Measurements from ENCODE around the gene SLC38A6. TPM values are rescaled to one million over a fixed set of nuclear protein-coding genes. Genes with fewer than 3 reads are reported as not detected.

The SLC38A6 gene
- total RNA-seq, 2 donors from 2014 or later: 9.9 to 18.2 TPM

DNA sequence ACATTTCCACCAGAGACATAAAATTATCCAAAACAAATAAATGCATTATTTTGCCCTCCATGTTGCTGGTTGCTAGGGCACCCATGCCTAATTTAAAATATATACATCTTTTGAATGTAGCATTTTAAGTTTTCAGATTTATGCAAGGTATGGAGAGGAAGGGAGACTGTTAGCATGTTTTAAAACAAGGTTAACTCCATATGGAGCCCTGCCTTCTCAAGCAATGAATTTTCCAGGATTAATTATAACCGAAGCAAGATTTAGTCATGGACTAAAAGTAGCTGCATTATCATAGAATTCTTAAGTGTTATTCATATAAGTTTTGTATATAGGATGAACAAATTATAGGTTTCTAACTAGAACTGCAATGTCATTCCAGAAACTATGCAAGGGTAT lies 37.4 kb upstream of the SLC38A6 start:
- 100% methylated on average over 1 of the region's 1 CpG; no CpG with 5 or more reads in 1 of the 2 experiments for WGBS, 2 experiments (ENCODE audit: insufficient coverage in 1 of 2, insufficient read length in 1 of 2)

GRCh38 chr14:60944204-60944603 lies 36.8 kb upstream of the SLC38A6 start:
- no peak overlapping the region for H3K4me3 Mint-ChIP-seq
- peak overlapping the region; percentile 62 for H3K27ac Mint-ChIP-seq
- H3K27me3 Mint-ChIP-seq (ENCODE audit: insufficient read depth): no peaks in the 10 kb centered on the region
- Histone ChIP-seq H3K36me3 (ENCODE audit: control insufficient read depth, insufficient read depth, low read length) (no peaks in the 10 kb centered on the region), H3K9me3 (ENCODE audit: control insufficient read depth, low read length) (no peaks in the 10 kb centered on the region), H3K4me3 (ENCODE audit: low read length) (no peak overlapping the region), H3K27ac (ENCODE audit: low read depth, low read length) (no peak overlapping the region), H3K4me1 (ENCODE audit: control insufficient read depth, insufficient read depth, low read length) (no peaks in the 10 kb centered on the region), H3K27me3 (ENCODE audit: control insufficient read depth, insufficient read depth, low read length, poor library complexity, severe bottlenecking) (no peaks in the 10 kb centered on the region), H3K9ac (ENCODE audit: extremely low read depth, low read length, poor library complexity, severe bottlenecking) (no peak overlapping the region)
- TF ChIP-seq, protein P1, sequence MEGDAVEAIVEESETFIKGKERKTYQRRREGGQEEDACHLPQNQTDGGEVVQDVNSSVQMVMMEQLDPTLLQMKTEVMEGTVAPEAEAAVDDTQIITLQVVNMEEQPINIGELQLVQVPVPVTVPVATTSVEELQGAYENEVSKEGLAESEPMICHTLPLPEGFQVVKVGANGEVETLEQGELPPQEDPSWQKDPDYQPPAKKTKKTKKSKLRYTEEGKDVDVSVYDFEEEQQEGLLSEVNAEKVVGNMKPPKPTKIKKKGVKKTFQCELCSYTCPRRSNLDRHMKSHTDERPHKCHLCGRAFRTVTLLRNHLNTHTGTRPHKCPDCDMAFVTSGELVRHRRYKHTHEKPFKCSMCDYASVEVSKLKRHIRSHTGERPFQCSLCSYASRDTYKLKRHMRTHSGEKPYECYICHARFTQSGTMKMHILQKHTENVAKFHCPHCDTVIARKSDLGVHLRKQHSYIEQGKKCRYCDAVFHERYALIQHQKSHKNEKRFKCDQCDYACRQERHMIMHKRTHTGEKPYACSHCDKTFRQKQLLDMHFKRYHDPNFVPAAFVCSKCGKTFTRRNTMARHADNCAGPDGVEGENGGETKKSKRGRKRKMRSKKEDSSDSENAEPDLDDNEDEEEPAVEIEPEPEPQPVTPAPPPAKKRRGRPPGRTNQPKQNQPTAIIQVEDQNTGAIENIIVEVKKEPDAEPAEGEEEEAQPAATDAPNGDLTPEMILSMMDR (conservative IDR thresholded peaks at IDR 0.05): no peak
- no peak for DNase-seq
- no peaks in the 10 kb centered on the region for H3K36me3 Mint-ChIP-seq (ENCODE audit: low read depth)
- 77% methylated on average over 3 of the region's 4 CpGs; no CpG with 5 or more reads in 1 of the 2 experiments for WGBS, 2 experiments (ENCODE audit: insufficient coverage in 1 of 2, insufficient read length in 1 of 2)
- H3K9me3 Mint-ChIP-seq: no peaks in the 10 kb centered on the region
- peaks cover 10% of the 10 kb centered on the region for H3K4me1 Mint-ChIP-seq

More for the DNA sequence above, 37.4 kb upstream of the SLC38A6 start:
- Histone ChIP-seq H3K27me3 (ENCODE audit: control insufficient read depth, insufficient read depth, low read length, poor library complexity, severe bottlenecking) (no peaks in the 10 kb centered on the region), H3K9ac (ENCODE audit: extremely low read depth, low read length, poor library complexity, severe bottlenecking) (no peak overlapping the region), H3K9me3 (ENCODE audit: control insufficient read depth, low read length) (no peaks in the 10 kb centered on the region), H3K4me3 (ENCODE audit: low read length) (no peak overlapping the region), H3K36me3 (ENCODE audit: control insufficient read depth, insufficient read depth, low read length) (no peaks in the 10 kb centered on the region), H3K27ac (ENCODE audit: low read depth, low read length) (no peak overlapping the region), H3K4me1 (ENCODE audit: control insufficient read depth, insufficient read depth, low read length) (no peaks in the 10 kb centered on the region)
- Mint-ChIP-seq H3K27ac (no peak overlapping the region), H3K4me3 (no peak overlapping the region), H3K36me3 (ENCODE audit: low read depth) (no peaks in the 10 kb centered on the region), H3K9me3 (no peaks in the 10 kb centered on the region), H3K4me1 (peaks cover 10% of the 10 kb centered on the region), H3K27me3 (ENCODE audit: insufficient read depth) (no peaks in the 10 kb centered on the region)
- DNase-seq: no peak
- TF ChIP-seq, protein P1 (conservative IDR thresholded peaks at IDR 0.05): no peak

DNA sequence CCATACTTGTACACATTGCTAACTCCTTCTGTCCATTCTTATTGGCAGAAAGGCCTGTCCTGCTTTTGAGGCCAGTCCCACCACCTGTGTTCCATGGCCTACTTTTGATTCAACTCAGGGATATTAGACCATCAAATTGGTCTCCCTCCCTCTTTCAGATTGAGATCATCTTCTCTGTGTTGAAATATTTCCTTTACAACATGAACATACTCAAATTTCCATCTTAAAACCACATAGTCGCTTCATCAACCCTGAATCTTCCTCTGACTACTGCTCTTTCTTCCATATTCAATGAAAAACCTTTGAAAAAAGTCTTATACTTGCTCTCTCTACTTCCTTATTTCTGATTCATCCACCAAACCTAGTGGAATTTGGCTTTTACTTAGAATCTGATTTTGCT lies 35.1 kb upstream of the SLC38A6 start:
- Histone ChIP-seq H3K36me3 (ENCODE audit: control insufficient read depth, insufficient read depth, low read length) (no peaks in the 10 kb centered on the region), H3K4me3 (ENCODE audit: low read length) (no peak overlapping the region), H3K27ac (ENCODE audit: low read depth, low read length) (no peak overlapping the region), H3K4me1 (ENCODE audit: control insufficient read depth, insufficient read depth, low read length) (no peaks in the 10 kb centered on the region), H3K9ac (ENCODE audit: extremely low read depth, low read length, poor library complexity, severe bottlenecking) (no peak overlapping the region), H3K9me3 (ENCODE audit: control insufficient read depth, low read length) (no peaks in the 10 kb centered on the region), H3K27me3 (ENCODE audit: control insufficient read depth, insufficient read depth, low read length, poor library complexity, severe bottlenecking) (no peaks in the 10 kb centered on the region)
- no peaks in the 10 kb centered on the region for H3K36me3 Mint-ChIP-seq (ENCODE audit: low read depth)
- no peak for DNase-seq
- H3K9me3 Mint-ChIP-seq: no peaks in the 10 kb centered on the region
- TF ChIP-seq, protein P1 (conservative IDR thresholded peaks at IDR 0.05): no peak
- WGBS, 2 experiments (ENCODE audit: insufficient coverage in 1 of 2, insufficient read length in 1 of 2): 94 to 100% methylated on average over 1 of the region's 1 CpG
- H3K27ac Mint-ChIP-seq: no peak overlapping the region
- H3K4me1 Mint-ChIP-seq: peaks cover 10% of the 10 kb centered on the region
- no peaks in the 10 kb centered on the region for H3K27me3 Mint-ChIP-seq (ENCODE audit: insufficient read depth)
- H3K4me3 Mint-ChIP-seq: no peak overlapping the region

All from endodermal cell (in vitro differentiated cells).